ENCODE data around the gene CHST4.

The CHST4 gene

GRCh38 chr16:71520550-71520949, 5.7 kb upstream of the CHST4 start:
- Histone ChIP-seq H3K36me3 (ENCODE audit: control insufficient read depth, insufficient read depth, low read length) (no peaks in the 10 kb centered on the region), H3K9me3 (ENCODE audit: control insufficient read depth, low read length) (no peaks in the 10 kb centered on the region), H3K4me1 (ENCODE audit: control insufficient read depth, insufficient read depth, low read length, poor library complexity, severe bottlenecking) (peaks cover 7% of the 10 kb centered on the region), H3K4me3 (ENCODE audit: extremely low read depth, insufficient read depth, low read length, poor library complexity, severe bottlenecking) (no peak overlapping the region), H3K27ac (ENCODE audit: low read depth, low read length, severe bottlenecking) (no peak overlapping the region)
- 76 to 88% methylated on average over 3 of the region's 3 CpGs for WGBS, 2 experiments (ENCODE audit: insufficient coverage in 2 of 2)

DNA sequence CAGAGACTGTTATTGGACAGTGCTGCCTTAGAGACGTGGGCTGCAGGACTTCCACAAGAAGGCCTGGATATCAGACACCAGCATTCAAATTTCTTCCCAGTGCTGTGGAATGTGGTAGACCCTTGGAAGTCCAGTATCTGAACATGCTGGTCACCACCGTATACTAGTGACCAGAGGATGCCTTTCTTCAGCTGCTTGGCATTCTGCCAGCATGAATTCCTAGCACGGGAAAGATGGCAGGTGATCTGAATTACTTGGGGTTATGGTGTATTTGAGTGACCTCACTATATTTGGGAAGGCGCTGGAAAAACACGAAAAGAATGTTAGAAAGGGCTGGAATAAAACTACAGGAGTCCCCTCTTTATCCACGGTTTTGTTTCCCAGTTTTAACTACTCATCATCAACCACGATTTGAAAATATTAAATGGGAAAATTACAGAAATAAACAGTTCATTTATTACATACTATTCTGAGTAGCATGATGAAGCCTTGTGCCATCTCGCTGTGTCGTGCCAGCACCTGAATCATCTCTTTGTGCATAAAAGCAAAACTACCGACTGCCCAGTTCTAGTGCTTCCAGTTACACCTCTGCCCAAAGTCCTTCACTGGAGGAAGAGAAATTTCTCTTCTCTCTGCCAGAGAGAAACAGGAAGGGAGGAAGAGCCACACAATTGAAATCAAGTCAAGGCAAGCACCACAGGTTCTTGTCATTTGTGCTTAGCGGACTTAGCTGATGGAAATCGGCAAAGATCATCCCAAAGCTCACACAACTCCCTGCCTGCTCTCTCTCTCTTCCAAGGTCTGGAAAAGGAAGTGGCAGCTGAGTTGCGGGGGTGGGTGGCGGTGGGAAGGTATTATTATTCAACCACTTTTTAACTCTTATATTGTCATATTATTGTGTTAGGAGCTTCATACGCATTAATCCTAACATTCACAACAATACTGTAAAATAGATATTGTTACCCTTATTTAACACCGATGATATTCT, 1.4 kb upstream of the CHST4 start:
- no peaks in the 10 kb centered on the region for H3K36me3 ChIP-seq (ENCODE audit: control insufficient read depth, insufficient read depth, low read length)
- peaks cover 21% of the 10 kb centered on the region for H3K4me1 ChIP-seq (ENCODE audit: control insufficient read depth, insufficient read depth, low read length, poor library complexity, severe bottlenecking)
- WGBS, 2 experiments (ENCODE audit: insufficient coverage in 2 of 2), result 72 to 77% methylated on average over 4 to 6 of the region's 16 CpGs
- H3K4me3 ChIP-seq (ENCODE audit: extremely low read depth, insufficient read depth, low read length, poor library complexity, severe bottlenecking), result no peak overlapping the region
- no peaks in the 10 kb centered on the region for H3K9me3 ChIP-seq (ENCODE audit: control insufficient read depth, low read length)
- H3K27ac ChIP-seq (ENCODE audit: low read depth, low read length, severe bottlenecking), result no peak overlapping the region

DNA sequence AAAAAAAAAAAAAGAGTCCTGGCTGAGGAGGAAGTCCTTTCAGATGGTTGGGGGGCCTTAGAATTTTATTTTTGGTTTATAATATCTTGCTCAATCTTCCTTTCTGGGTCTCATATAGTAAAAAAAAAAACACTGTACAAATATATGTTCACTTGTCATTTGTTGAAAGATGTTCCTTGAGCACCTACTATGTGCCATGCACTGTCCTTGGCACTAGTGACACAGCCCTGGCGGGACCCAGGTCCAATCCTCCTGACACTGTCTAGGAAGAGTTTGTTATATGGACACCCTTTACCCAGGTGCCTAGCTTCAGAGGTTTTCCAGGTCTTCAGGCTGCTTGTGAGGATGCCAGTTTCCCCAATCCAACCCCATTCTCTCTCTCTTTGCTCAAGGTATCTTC, 2.0 kb downstream of the CHST4 start:
- 89 to 100% methylated on average over 1 of the region's 1 CpG for WGBS, 2 experiments (ENCODE audit: insufficient coverage in 2 of 2)
- H3K9me3 ChIP-seq (ENCODE audit: control insufficient read depth, low read length), result no peaks in the 10 kb centered on the region
- no peak overlapping the region for H3K27ac ChIP-seq (ENCODE audit: low read depth, low read length, severe bottlenecking)
- peaks cover 21% of the 10 kb centered on the region for H3K4me1 ChIP-seq (ENCODE audit: control insufficient read depth, insufficient read depth, low read length, poor library complexity, severe bottlenecking)
- H3K4me3 ChIP-seq (ENCODE audit: extremely low read depth, insufficient read depth, low read length, poor library complexity, severe bottlenecking), result no peak overlapping the region
- no peaks in the 10 kb centered on the region for H3K36me3 ChIP-seq (ENCODE audit: control insufficient read depth, insufficient read depth, low read length)

GRCh38 chr16:71528863-71529262, 2.6 kb downstream of the CHST4 start:
- Histone ChIP-seq H3K9me3 (ENCODE audit: control insufficient read depth, low read length) (no peaks in the 10 kb centered on the region), H3K27ac (ENCODE audit: low read depth, low read length, severe bottlenecking) (no peak overlapping the region), H3K4me1 (ENCODE audit: control insufficient read depth, insufficient read depth, low read length, poor library complexity, severe bottlenecking) (peaks cover 21% of the 10 kb centered on the region), H3K4me3 (ENCODE audit: extremely low read depth, insufficient read depth, low read length, poor library complexity, severe bottlenecking) (no peak overlapping the region), H3K36me3 (ENCODE audit: control insufficient read depth, insufficient read depth, low read length) (no peaks in the 10 kb centered on the region)
- 87 to 100% methylated on average over 3 to 4 of the region's 4 CpGs for WGBS, 2 experiments (ENCODE audit: insufficient coverage in 2 of 2)

DNA sequence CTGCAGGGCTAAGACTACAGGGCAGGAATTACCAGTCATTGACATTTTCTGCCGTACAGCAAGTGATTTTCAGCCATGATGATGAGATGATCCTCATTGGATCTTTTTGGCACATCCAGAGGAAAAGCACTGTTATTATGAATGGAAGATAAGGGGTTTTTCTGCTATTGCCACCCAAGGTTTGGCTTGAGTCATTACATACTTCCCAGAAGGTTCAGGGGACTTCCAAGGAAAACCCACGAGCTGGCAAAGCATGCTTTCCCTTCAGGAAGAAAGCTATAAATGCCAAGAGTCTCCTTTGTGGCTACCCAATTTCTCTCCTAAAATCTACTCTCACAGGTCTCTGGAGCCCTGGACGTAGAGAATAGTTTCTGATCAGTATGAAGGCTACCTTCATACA, 6.1 kb downstream of the CHST4 start:
- WGBS, 2 experiments (ENCODE audit: insufficient coverage in 2 of 2), result 79 to 94% methylated on average over 2 of the region's 3 CpGs
- no peak overlapping the region for H3K4me3 ChIP-seq (ENCODE audit: extremely low read depth, insufficient read depth, low read length, poor library complexity, severe bottlenecking)
- H3K36me3 ChIP-seq (ENCODE audit: control insufficient read depth, insufficient read depth, low read length), result no peaks in the 10 kb centered on the region
- H3K9me3 ChIP-seq (ENCODE audit: control insufficient read depth, low read length), result no peaks in the 10 kb centered on the region
- no peaks in the 10 kb centered on the region for H3K4me1 ChIP-seq (ENCODE audit: control insufficient read depth, insufficient read depth, low read length, poor library complexity, severe bottlenecking)
- H3K27ac ChIP-seq (ENCODE audit: low read depth, low read length, severe bottlenecking), result no peak overlapping the region

- Histone ChIP-seq H3K27ac (ENCODE audit: low read depth, low read length, severe bottlenecking) (no peak overlapping the region), H3K4me1 (ENCODE audit: control insufficient read depth, insufficient read depth, low read length, poor library complexity, severe bottlenecking) (no peaks in the 10 kb centered on the region), H3K9me3 (ENCODE audit: control insufficient read depth, low read length) (no peaks in the 10 kb centered on the region), H3K36me3 (ENCODE audit: control insufficient read depth, insufficient read depth, low read length) (no peaks in the 10 kb centered on the region), H3K4me3 (ENCODE audit: extremely low read depth, insufficient read depth, low read length, poor library complexity, severe bottlenecking) (no peak overlapping the region)
- WGBS, 2 experiments (ENCODE audit: insufficient coverage in 2 of 2), result 93% methylated on average over 28 of the region's 28 CpGs
Observed at GRCh38 chr16:71536752-71537499, 10.7 kb downstream of the CHST4 start.

- Histone ChIP-seq H3K9me3 (ENCODE audit: control insufficient read depth, low read length) (no peaks in the 10 kb centered on the region), H3K4me1 (ENCODE audit: control insufficient read depth, insufficient read depth, low read length, poor library complexity, severe bottlenecking) (no peaks in the 10 kb centered on the region), H3K4me3 (ENCODE audit: extremely low read depth, insufficient read depth, low read length, poor library complexity, severe bottlenecking) (no peak overlapping the region), H3K27ac (ENCODE audit: low read depth, low read length, severe bottlenecking) (no peak overlapping the region), H3K36me3 (ENCODE audit: control insufficient read depth, insufficient read depth, low read length) (no peaks in the 10 kb centered on the region)
- WGBS, 2 experiments (ENCODE audit: insufficient coverage in 2 of 2), result 49 to 64% methylated on average over 6 of the region's 6 CpGs
Observed at GRCh38 chr16:71537643-71538042, 11.4 kb downstream of the CHST4 start.

GRCh38 chr16:71542377-71542776, 16.2 kb downstream of the CHST4 start:
- Histone ChIP-seq H3K27ac (ENCODE audit: low read depth, low read length, severe bottlenecking) (no peak overlapping the region), H3K9me3 (ENCODE audit: control insufficient read depth, low read length) (no peaks in the 10 kb centered on the region), H3K4me1 (ENCODE audit: control insufficient read depth, insufficient read depth, low read length, poor library complexity, severe bottlenecking) (no peaks in the 10 kb centered on the region), H3K4me3 (ENCODE audit: extremely low read depth, insufficient read depth, low read length, poor library complexity, severe bottlenecking) (no peak overlapping the region), H3K36me3 (ENCODE audit: control insufficient read depth, insufficient read depth, low read length) (no peaks in the 10 kb centered on the region)
- WGBS, 2 experiments (ENCODE audit: insufficient coverage in 2 of 2), result 22 to 29% methylated on average over 7 of the region's 11 CpGs

- Histone ChIP-seq H3K27ac (ENCODE audit: low read depth, low read length, severe bottlenecking) (no peak overlapping the region), H3K4me3 (ENCODE audit: extremely low read depth, insufficient read depth, low read length, poor library complexity, severe bottlenecking) (no peak overlapping the region), H3K36me3 (ENCODE audit: control insufficient read depth, insufficient read depth, low read length) (no peaks in the 10 kb centered on the region), H3K4me1 (ENCODE audit: control insufficient read depth, insufficient read depth, low read length, poor library complexity, severe bottlenecking) (no peaks in the 10 kb centered on the region), H3K9me3 (ENCODE audit: control insufficient read depth, low read length) (no peaks in the 10 kb centered on the region)
Observed at GRCh38 chr16:71547168-71547567, 20.9 kb downstream of the CHST4 start.

- Histone ChIP-seq H3K9me3 (ENCODE audit: control insufficient read depth, low read length) (no peaks in the 10 kb centered on the region), H3K4me1 (ENCODE audit: control insufficient read depth, insufficient read depth, low read length, poor library complexity, severe bottlenecking) (no peaks in the 10 kb centered on the region), H3K27ac (ENCODE audit: low read depth, low read length, severe bottlenecking) (no peak overlapping the region), H3K4me3 (ENCODE audit: extremely low read depth, insufficient read depth, low read length, poor library complexity, severe bottlenecking) (no peak overlapping the region), H3K36me3 (ENCODE audit: control insufficient read depth, insufficient read depth, low read length) (no peaks in the 10 kb centered on the region)
- 33 to 38% methylated on average over 5 to 6 of the region's 6 CpGs for WGBS, 2 experiments (ENCODE audit: insufficient coverage in 2 of 2)
Observed at GRCh38 chr16:71552698-71553503, 26.7 kb downstream of the CHST4 start.
